Neuron (in vitro differentiated cells): ENCODE results near the gene SMR3B.

Experiments
- H2AFZ ChIP-seq: one replicate; pipeline ENCODE4 v1.6.1; 2013; ENCODE audit warnings: low read depth, mild to moderate bottlenecking, inconsistent platforms, low read length, moderate library complexity
- H3K27me3 ChIP-seq: one replicate; pipeline ENCODE4 v1.6.1; 2013; ENCODE audit warnings: low read length; ENCODE audit not compliant: insufficient read depth
- H3K36me3 ChIP-seq: one replicate; pipeline ENCODE4 v1.6.1; 2013; ENCODE audit warnings: low read length; ENCODE audit not compliant: insufficient read depth
- H3K4me1 ChIP-seq: one replicate; pipeline ENCODE4 v1.6.1; 2013; ENCODE audit warnings: low read length; ENCODE audit not compliant: insufficient read depth
- H3K4me3 ChIP-seq: 2 replicates; pipeline ENCODE4 v1.5.1; 2013; ENCODE audit warnings: mild to moderate bottlenecking, low read length, moderate library complexity
- H3K9me3 ChIP-seq: one replicate; pipeline ENCODE4 v1.6.1; 2013; ENCODE audit warnings: low read length

Gene SMR3B

GRCh38 chr4:70392057-70392776 lies 9.3 kb downstream of the SMR3B start:
- no peaks in the 10 kb centered on the region for H3K9me3 ChIP-seq
- no peaks in the 10 kb centered on the region for H3K27me3 ChIP-seq
- H3K36me3 ChIP-seq, result no peaks in the 10 kb centered on the region
- H3K4me1 ChIP-seq, result no peaks in the 10 kb centered on the region
- H3K4me3 ChIP-seq, result no peak overlapping the region
- no peak overlapping the region for H2AFZ ChIP-seq

DNA sequence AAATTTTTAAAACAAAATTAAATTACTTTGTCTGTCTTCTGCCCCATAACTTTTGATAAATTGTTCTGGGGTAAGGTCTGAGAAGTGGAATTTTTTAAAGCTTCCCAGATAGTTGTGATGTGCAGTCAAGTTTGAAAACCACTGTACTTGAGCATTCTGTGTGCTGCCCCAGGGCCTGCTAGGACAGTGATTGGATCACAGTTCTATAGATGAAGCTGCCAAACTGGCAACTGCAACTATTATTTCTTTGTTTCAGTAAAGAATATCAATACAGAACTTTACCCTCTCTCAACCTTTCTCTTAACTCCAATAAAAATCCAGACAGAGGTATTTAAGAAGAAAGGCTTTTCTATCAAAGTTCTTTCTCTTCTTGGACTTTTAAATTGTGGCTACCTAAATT lies 14.6 kb downstream of the SMR3B start, which contains the start of gene OPRPN:
Gene OPRPN (plus strand): TSS at position 361 of the 400 bp plus-strand sequence. CDS start 1,346 bp downstream, outside the sequence.
- Histone ChIP-seq H2AFZ (no peak within 1 kb of the TSS), H3K36me3 (no peaks in the 10 kb centered on the region), H3K4me1 (no peaks in the 10 kb centered on the region), H3K9me3 (no peaks in the 10 kb centered on the region), H3K4me3 (no peak within 1 kb of the TSS), H3K27me3 (no peaks in the 10 kb centered on the region)

DNA sequence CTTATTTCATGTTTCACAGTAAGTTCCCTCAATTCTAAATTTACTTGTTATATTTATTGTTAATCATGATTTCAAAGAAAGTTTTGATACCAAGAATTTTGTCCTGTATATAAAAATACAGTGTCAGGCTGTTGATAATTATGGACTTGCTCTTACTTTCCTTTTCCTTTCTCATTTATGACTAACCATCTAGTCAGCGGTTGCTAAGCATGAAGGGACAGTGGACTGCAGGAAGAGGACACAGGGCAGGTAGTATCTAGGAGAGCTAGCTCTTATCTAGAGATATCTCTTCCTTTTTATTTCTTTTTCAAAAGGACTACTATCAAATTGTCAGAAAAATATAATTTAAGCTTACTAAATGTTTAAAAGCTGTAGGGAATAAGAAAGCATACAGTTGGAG lies 16.4 kb downstream of the SMR3B start:
- Histone ChIP-seq H3K9me3 (no peaks in the 10 kb centered on the region), H2AFZ (no peak overlapping the region), H3K4me1 (no peaks in the 10 kb centered on the region), H3K4me3 (no peak overlapping the region), H3K36me3 (no peaks in the 10 kb centered on the region), H3K27me3 (no peaks in the 10 kb centered on the region)

DNA sequence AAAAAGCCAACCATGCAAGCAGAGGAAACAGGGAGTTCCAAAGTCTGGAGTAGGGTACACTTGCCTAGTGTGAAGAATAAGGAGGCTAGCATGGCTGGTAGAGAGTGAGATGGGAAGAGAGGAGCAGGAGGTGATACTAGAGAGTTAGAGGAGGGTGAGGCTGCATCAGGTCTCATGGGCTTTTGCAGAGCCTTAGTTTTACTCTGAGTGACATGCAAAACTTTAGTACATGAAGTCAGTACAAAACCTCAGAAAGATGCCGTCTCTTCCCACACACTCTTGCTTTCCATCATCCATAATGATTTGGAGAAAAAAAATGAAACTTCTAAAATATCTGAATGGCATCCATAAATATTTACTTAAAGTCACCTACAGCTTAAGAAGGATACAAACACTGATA lies 19.8 kb downstream of the SMR3B start:
- no peak overlapping the region for H3K4me3 ChIP-seq
- no peaks in the 10 kb centered on the region for H3K27me3 ChIP-seq
- no peaks in the 10 kb centered on the region for H3K9me3 ChIP-seq
- H3K4me1 ChIP-seq, result no peaks in the 10 kb centered on the region
- H3K36me3 ChIP-seq, result no peaks in the 10 kb centered on the region
- H2AFZ ChIP-seq, result no peak overlapping the region

DNA sequence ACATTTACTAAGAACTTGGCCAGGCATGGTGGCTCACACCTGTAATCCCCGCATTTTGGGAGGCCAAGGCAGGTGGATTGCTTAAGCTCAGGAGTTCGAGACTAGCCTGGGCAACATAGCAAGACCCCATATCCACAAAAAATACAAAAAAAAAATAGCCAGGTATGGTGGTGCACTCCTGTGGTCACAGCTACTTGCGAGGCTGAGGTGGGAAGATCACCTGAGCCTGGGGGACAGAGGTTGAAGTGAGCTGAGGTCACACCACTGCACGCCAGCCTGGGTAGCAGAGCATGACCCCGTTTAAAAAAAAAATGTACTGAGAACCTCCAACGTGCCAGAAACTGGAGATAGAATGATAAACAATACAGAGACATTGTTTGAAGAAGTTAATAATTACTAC lies 22.8 kb downstream of the SMR3B start:
- Histone ChIP-seq H3K4me3 (no peak overlapping the region), H3K27me3 (no peaks in the 10 kb centered on the region), H3K9me3 (no peaks in the 10 kb centered on the region), H3K36me3 (no peaks in the 10 kb centered on the region), H2AFZ (no peak overlapping the region), H3K4me1 (no peaks in the 10 kb centered on the region)

DNA sequence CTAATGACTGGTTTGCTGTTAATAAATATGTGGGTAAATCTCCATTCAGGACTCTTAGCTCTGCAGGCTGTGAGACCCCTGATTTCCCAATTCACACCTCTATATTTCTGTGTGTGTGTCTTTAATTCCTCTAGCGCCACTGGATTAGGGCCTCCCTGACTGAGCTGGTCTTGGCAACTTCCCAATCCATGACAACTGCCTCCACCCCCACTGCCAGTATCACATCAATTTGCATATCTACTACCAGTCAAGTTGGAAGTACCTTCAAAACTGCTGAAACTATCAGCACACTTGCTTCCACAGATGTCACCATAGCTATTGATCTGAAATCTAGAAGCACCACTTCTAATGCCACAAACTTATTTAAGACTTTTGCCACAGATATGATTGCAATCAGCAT lies 42.4 kb downstream of the SMR3B start:
- no peak overlapping the region for H3K4me3 ChIP-seq
- H3K36me3 ChIP-seq, result no peaks in the 10 kb centered on the region
- H3K27me3 ChIP-seq, result no peaks in the 10 kb centered on the region
- no peak overlapping the region for H2AFZ ChIP-seq
- H3K4me1 ChIP-seq, result peaks cover 2% of the 10 kb centered on the region
- no peaks in the 10 kb centered on the region for H3K9me3 ChIP-seq

GRCh38 chr4:70426789-70427188 lies 43.9 kb downstream of the SMR3B start:
- H3K4me3 ChIP-seq, result no peak overlapping the region
- peaks cover 2% of the 10 kb centered on the region for H3K4me1 ChIP-seq
- H2AFZ ChIP-seq, result no peak overlapping the region
- H3K36me3 ChIP-seq, result no peaks in the 10 kb centered on the region
- H3K27me3 ChIP-seq, result no peaks in the 10 kb centered on the region
- no peaks in the 10 kb centered on the region for H3K9me3 ChIP-seq

DNA sequence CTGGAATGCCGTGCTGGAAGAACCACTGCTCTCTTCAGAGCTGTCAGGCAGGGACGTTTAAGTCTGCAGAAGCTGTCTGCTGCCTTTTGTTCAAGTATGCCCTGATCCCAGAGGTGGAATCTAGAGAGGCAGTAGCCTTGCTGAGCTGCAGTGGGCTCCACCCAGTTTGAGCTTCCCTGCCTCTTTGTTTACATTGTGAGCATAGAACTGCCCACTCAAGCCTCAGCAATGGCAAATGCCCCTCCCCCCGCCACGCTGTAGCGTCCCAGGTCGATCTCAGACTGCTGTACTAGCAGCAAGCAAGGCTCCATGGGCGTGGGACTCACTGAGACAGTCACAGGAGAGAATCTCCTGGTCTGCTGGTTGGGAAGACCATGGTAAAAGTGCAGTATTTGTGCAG lies 54.3 kb downstream of the SMR3B start:
- H3K4me1 ChIP-seq, result no peaks in the 10 kb centered on the region
- no peak overlapping the region for H3K4me3 ChIP-seq
- peaks cover 3% of the 10 kb centered on the region for H3K27me3 ChIP-seq
- no peak overlapping the region for H2AFZ ChIP-seq
- no peaks in the 10 kb centered on the region for H3K9me3 ChIP-seq
- H3K36me3 ChIP-seq, result no peaks in the 10 kb centered on the region
